GM23338 (cell line): ENCODE results near the gene RNF213. TPM values are rescaled to one million over a fixed set of nuclear protein-coding genes. Genes with fewer than 3 reads are reported as not detected.
"Not testable (repeated sequence)": the region's sequence is repeated elsewhere in the genome, so short reads cannot be mapped to it uniquely, and the experiment has no call there.

Source experiments
- ATAC-seq: fragments of 200-7000 bp; cut with Tn5 transposase; 3 replicates; pipeline ENCODE4 v1.9.1; 2020
- DNase-seq: peaks from one replicate; pipeline ENCODE4 v3.0.0-alpha.2; 2015; ENCODE audit warnings: low spot score
- H2AFZ ChIP-seq: fragments of 200-600 bp; sonication (generic); 2 replicates; pipeline ENCODE4 v1.8.0; 2016; ENCODE audit warnings: antibody characterized with exemption, mild to moderate bottlenecking, moderate library complexity
- H3F3A ChIP-seq: fragments of 200-600 bp; sonication (generic); replicated peaks from 2 replicates; pipeline ENCODE4 v1.8.0; 2017; ENCODE audit warnings: antibody characterized with exemption, mixed run types, low read depth
- H3K27ac ChIP-seq: fragments of 200-600 bp; sonication (generic); 2 replicates; pipeline ENCODE4 v1.6.1; 2016; ENCODE audit warnings: low read depth
- H3K27me3 ChIP-seq: fragments of 200-600 bp; sonication (generic); 2 replicates; pipeline ENCODE4 v1.8.0; 2016; ENCODE audit warnings: mild to moderate bottlenecking, mixed run types, moderate library complexity; ENCODE audit not compliant: insufficient read depth
- H3K36me3 ChIP-seq: fragments of 200-600 bp; sonication (generic); 2 replicates; pipeline ENCODE4 v1.8.0; 2016; ENCODE audit warnings: mild to moderate bottlenecking; ENCODE audit not compliant: insufficient read depth
- H3K4me1 ChIP-seq: fragments of 200-600 bp; sonication (generic); 2 replicates; pipeline ENCODE4 v1.8.0; 2016; ENCODE audit warnings: mild to moderate bottlenecking, moderate library complexity; ENCODE audit not compliant: insufficient read depth
- H3K4me2 ChIP-seq: fragments of 200-600 bp; sonication (generic); 2 replicates; pipeline ENCODE4 v1.7.1; 2017; ENCODE audit warnings: mixed run types
- H3K4me3 ChIP-seq: fragments of 200-600 bp; sonication (generic); 2 replicates; pipeline ENCODE4 v1.6.1; 2016; ENCODE audit warnings: mixed run types
- H3K79me2 ChIP-seq: fragments of 200-600 bp; sonication (generic); replicated peaks from 2 replicates; pipeline ENCODE4 v1.8.0; 2017; ENCODE audit warnings: mild to moderate bottlenecking; ENCODE audit not compliant: insufficient read depth
- H3K9me2 ChIP-seq: fragments of 200-600 bp; sonication (generic); 2 replicates; pipeline ENCODE4 v1.8.0; 2017; ENCODE audit not compliant: insufficient read depth
- H4K20me1 ChIP-seq: fragments of 200-600 bp; sonication (generic); replicated peaks from 2 replicates; pipeline ENCODE4 v1.8.0; 2017; ENCODE audit warnings: mild to moderate bottlenecking; ENCODE audit not compliant: insufficient read depth
- H3K27ac Mint-ChIP-seq: 2 replicates; pipeline ENCODE4 v1.8.0; 2020; ENCODE audit warnings: inconsistent platforms, mild to moderate bottlenecking, moderate library complexity, mixed read lengths
- H3K27me3 Mint-ChIP-seq: 3 replicates; pipeline ENCODE4 v1.8.0; 2022; ENCODE audit warnings: low read depth, mild to moderate bottlenecking, moderate library complexity, mixed read lengths, inconsistent platforms; ENCODE audit not compliant: insufficient read depth, poor library complexity
- H3K36me3 Mint-ChIP-seq: 3 replicates; pipeline ENCODE4 v1.8.0; 2021; ENCODE audit warnings: low read depth, mild to moderate bottlenecking, inconsistent platforms, moderate library complexity, mixed read lengths
- H3K4me1 Mint-ChIP-seq: 3 replicates; pipeline ENCODE4 v1.8.0; 2020; ENCODE audit warnings: mild to moderate bottlenecking, inconsistent platforms, mixed read lengths
- H3K4me3 Mint-ChIP-seq: 3 replicates; pipeline ENCODE4 v1.8.0; 2021; ENCODE audit warnings: moderate library complexity, mild to moderate bottlenecking, inconsistent platforms, mixed read lengths
- H3K9me3 Mint-ChIP-seq: 3 replicates; pipeline ENCODE4 v1.8.0; 2020; ENCODE audit warnings: moderate library complexity, mild to moderate bottlenecking, inconsistent platforms, mixed read lengths
- CTCF ChIP-seq, 2 experiments: fragments of 200-600 bp in 1 of 2; sonication (generic) in 1 of 2; conservative IDR thresholded peaks; 2 replicates each; pipeline versions ENCODE4 v1.5.1 to v1.6.1; 2016 to 2017; ENCODE audit warnings: antibody characterized with exemption in 2 of 2, low read depth in 2 of 2, mild to moderate bottlenecking in 2 of 2, moderate library complexity in 1 of 2
- ETS1 ChIP-seq: IDR thresholded peaks from 2 replicates; pipeline ENCODE4 v1.6.1; 2016; ENCODE audit warnings: antibody characterized with exemption
- EZH2phosphoT487 ChIP-seq: fragments of 200-600 bp; sonication (generic); IDR thresholded peaks from one replicate; pipeline ENCODE4 v1.8.1; 2018; ENCODE audit warnings: antibody characterized with exemption; ENCODE audit not compliant: unreplicated experiment
- NANOG ChIP-seq: IDR thresholded peaks from 2 replicates; pipeline ENCODE4 v1.6.1; 2016; ENCODE audit warnings: antibody characterized with exemption, borderline replicate concordance
- POLR2AphosphoS5 ChIP-seq: IDR thresholded peaks from 2 replicates; pipeline ENCODE4 v1.6.1; 2016; ENCODE audit warnings: antibody characterized with exemption, low read depth
- STAT1 ChIP-seq: IDR thresholded peaks from one replicate; pipeline ENCODE4 v1.6.1; 2016; ENCODE audit warnings: antibody characterized with exemption; ENCODE audit not compliant: unreplicated experiment
- ZNF114 ChIP-seq: fragments of 250-450 bp; sonication (Bioruptor Pico); IDR thresholded peaks from 2 replicates; pipeline ENCODE4 v1.5.0; 2020; ENCODE audit warnings: mild to moderate bottlenecking, moderate library complexity
- ZNF331 ChIP-seq: fragments of 250-450 bp; sonication (Bioruptor Pico); IDR thresholded peaks from 2 replicates; pipeline ENCODE4 v1.5.0; 2020; ENCODE audit warnings: low read depth, mild to moderate bottlenecking, moderate library complexity
- polyA plus RNA-seq: library from polyadenylated mRNA; unstranded; fragments of >200 nt; fragmentation: Nextera tagmentation; extraction: Ambion mirVana; gene quantifications from 2 replicates; pipeline ENCODE4 v1.2.1, GENCODE V29; 2016
- total RNA-seq: library from RNA; depleted of rRNA; stranded (reverse); fragments of >200 nt; shearing (Covaris generic); gene quantifications from 2 replicates; pipeline ENCODE4 v1.2.3, GENCODE V29; 2014
- TF ChIP-seq, protein P1 (sequence below): IDR thresholded peaks from one replicate; pipeline ENCODE4 v1.6.1; 2018; ENCODE audit warnings: antibody characterized with exemption; ENCODE audit not compliant: unreplicated experiment

The RNF213 gene
- total and polyA plus RNA-seq, 2 experiments from 2014 or later, result 21.2 to 67.2 TPM

DNA sequence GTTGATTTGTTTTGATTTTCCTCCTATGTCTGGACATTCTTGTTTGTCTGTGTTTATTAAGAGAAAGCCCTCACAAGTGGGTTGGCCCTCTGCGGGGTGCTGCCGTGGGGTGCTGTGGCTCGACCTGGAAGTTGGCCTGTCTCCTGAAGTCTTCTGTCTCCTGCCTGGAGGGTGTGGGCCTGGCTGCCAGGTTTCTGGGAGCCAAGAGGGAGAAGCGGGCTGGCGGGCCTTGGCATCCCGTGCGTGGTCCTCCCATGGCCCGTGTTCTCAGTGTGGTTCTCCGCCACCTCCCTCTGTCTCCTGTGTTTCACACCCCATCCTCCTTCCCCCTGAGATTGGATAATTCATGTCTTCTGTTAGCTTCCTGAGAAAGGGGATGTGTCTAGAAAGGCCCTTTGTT, 69.6 kb downstream of the RNF213 start (continued):
- no peak for TF ChIP-seq CTCF (conservative IDR thresholded peaks at IDR 0.05; ENCODE audit: low read depth in 2 of 2)
- no peak for TF ChIP-seq NANOG
- no peak for TF ChIP-seq EZH2phosphoT487
- no peak for TF ChIP-seq POLR2AphosphoS5
- no peak for TF ChIP-seq STAT1
- TF ChIP-seq, protein P1, sequence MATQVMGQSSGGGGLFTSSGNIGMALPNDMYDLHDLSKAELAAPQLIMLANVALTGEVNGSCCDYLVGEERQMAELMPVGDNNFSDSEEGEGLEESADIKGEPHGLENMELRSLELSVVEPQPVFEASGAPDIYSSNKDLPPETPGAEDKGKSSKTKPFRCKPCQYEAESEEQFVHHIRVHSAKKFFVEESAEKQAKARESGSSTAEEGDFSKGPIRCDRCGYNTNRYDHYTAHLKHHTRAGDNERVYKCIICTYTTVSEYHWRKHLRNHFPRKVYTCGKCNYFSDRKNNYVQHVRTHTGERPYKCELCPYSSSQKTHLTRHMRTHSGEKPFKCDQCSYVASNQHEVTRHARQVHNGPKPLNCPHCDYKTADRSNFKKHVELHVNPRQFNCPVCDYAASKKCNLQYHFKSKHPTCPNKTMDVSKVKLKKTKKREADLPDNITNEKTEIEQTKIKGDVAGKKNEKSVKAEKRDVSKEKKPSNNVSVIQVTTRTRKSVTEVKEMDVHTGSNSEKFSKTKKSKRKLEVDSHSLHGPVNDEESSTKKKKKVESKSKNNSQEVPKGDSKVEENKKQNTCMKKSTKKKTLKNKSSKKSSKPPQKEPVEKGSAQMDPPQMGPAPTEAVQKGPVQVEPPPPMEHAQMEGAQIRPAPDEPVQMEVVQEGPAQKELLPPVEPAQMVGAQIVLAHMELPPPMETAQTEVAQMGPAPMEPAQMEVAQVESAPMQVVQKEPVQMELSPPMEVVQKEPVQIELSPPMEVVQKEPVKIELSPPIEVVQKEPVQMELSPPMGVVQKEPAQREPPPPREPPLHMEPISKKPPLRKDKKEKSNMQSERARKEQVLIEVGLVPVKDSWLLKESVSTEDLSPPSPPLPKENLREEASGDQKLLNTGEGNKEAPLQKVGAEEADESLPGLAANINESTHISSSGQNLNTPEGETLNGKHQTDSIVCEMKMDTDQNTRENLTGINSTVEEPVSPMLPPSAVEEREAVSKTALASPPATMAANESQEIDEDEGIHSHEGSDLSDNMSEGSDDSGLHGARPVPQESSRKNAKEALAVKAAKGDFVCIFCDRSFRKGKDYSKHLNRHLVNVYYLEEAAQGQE, result no peak
- TF ChIP-seq ETS1, result no peak
- TF ChIP-seq ZNF331 (CRISPR knock-in tag), result no peak
- TF ChIP-seq ZNF114 (CRISPR knock-in tag), result no peak

DNA sequence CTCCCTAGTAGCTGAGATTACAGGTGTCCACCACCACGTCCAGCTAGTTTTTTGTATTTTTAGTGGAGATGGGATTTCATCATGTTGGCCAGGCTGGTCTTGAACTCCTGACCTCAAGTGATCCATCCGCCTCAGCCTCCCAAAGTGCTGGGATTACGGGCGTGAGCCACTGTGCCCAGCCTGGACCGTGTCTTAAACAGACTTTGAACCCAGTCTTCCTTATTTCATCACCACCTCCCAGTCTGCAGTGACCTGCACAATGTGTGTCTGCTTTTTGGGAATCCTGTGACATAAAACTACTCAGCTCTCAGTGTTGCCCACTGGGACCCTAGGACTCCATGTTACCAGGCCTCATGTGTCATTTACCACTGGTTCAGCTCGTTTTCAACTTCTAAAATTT, 70.3 kb downstream of the RNF213 start:
- not testable (repeated sequence) for ATAC-seq, H4K20me1 ChIP-seq, H3F3A ChIP-seq, H3K4me1 Mint-ChIP-seq, H3K27me3 ChIP-seq, H2AFZ ChIP-seq, H3K4me1 ChIP-seq, H3K4me3 ChIP-seq, H3K9me2 ChIP-seq, DNase-seq, H3K27ac Mint-ChIP-seq, H3K79me2 ChIP-seq, H3K4me3 Mint-ChIP-seq, H3K4me2 ChIP-seq, H3K9me3 Mint-ChIP-seq, H3K27ac ChIP-seq, H3K27me3 Mint-ChIP-seq
- H3K36me3 ChIP-seq, result peaks cover 11% of the 10 kb centered on the region; the same call in 1 of the 2 replicates
- peaks cover 58% of the 10 kb centered on the region for H3K36me3 Mint-ChIP-seq
